Natural killer cell (primary cell): Measurements from ENCODE around the gene TBC1D23. TPM values are rescaled to one million over a fixed set of nuclear protein-coding genes. Genes with fewer than 3 reads are reported as not detected.
"Not testable (repeated sequence)": the region's sequence is repeated elsewhere in the genome, so short reads cannot be mapped to it uniquely, and the experiment has no call there.

Source experiments
- ATAC-seq, 3 donors: fragments of 150-1000 bp in 2 of 3; fragments of 200-7000 bp in 1 of 3; cut with Tn5 transposase; 1 replicate in 1 of 3; 2 replicates in 2 of 3; pipeline ENCODE4 v1.10.0; 2021; ENCODE audit warnings: mild to moderate bottlenecking in 2 of 3, moderate library complexity in 2 of 3
- DNase-seq, 2 donors: peaks; one replicate each; pipeline versions ENCODE4 v3.0.0 to v3.0.0-alpha.2; 2013 to 2021; ENCODE audit warnings: mixed read lengths in 1 of 2
- H3K27ac ChIP-seq: one replicate; pipeline ENCODE4 v1.5.1; 2013; ENCODE audit warnings: mild to moderate bottlenecking, low read length
- H3K27me3 ChIP-seq: one replicate; pipeline ENCODE4 v1.6.1; 2013; ENCODE audit warnings: low read length; ENCODE audit not compliant: control insufficient read depth, insufficient read depth
- H3K36me3 ChIP-seq: one replicate; pipeline ENCODE4 v1.6.1; 2013; ENCODE audit warnings: low read length; ENCODE audit not compliant: control insufficient read depth, insufficient read depth
- H3K4me1 ChIP-seq: one replicate; pipeline ENCODE4 v1.6.1; 2013; ENCODE audit warnings: low read length; ENCODE audit not compliant: control insufficient read depth, insufficient read depth
- H3K4me3 ChIP-seq: one replicate; pipeline ENCODE4 v1.5.1; 2013; ENCODE audit warnings: low read length
- H3K9me3 ChIP-seq: one replicate; pipeline ENCODE4 v1.6.1; 2013; ENCODE audit warnings: low read length; ENCODE audit not compliant: control insufficient read depth, insufficient read depth
- H3K27ac Mint-ChIP-seq, 2 donors: one replicate each; pipeline ENCODE4 v1.8.0; 2022; ENCODE audit warnings: mild to moderate bottlenecking in 2 of 2, mixed read lengths in 2 of 2, moderate library complexity in 1 of 2
- H3K27me3 Mint-ChIP-seq, 2 donors: one replicate each; pipeline ENCODE4 v1.8.0; 2022; ENCODE audit warnings: low read depth in 2 of 2, mixed read lengths in 2 of 2
- H3K36me3 Mint-ChIP-seq: one replicate; pipeline ENCODE4 v1.8.0; 2022; ENCODE audit warnings: mixed read lengths
- H3K4me1 Mint-ChIP-seq, 2 donors: one replicate each; pipeline ENCODE4 v1.8.0; 2022; ENCODE audit warnings: mixed read lengths in 2 of 2
- H3K4me3 Mint-ChIP-seq: one replicate; pipeline ENCODE4 v1.8.0; 2022; ENCODE audit warnings: mild to moderate bottlenecking, moderate library complexity, mixed read lengths
- H3K9me3 Mint-ChIP-seq, 2 donors: one replicate each; pipeline ENCODE4 v1.8.0; 2022; ENCODE audit warnings: mixed read lengths in 2 of 2
- CTCF ChIP-seq: fragments of 200-600 bp; IDR thresholded peaks from one replicate; pipeline ENCODE4 v1.8.0; 2022; ENCODE audit warnings: antibody characterized with exemption
- WGBS: methylation state at CpG from one replicate; pipeline ENCODE4 v1.1.7; 2013; ENCODE audit warnings: missing lambda C conversion rate; ENCODE audit not compliant: insufficient coverage; 5-methylcytosine and 5-hydroxymethylcytosine counted together
- intact Hi-C: fragments of 100-400 bp; cut with micrococcal nuclease; formaldehyde crosslinking; loops from one replicate; pipeline ENCODE4 v1.14.2; 2022
- total RNA-seq, 4 donors: library from RNA; stranded (reverse); fragments of 120-200 nt in 1 of 4; gene quantifications; one replicate each; pipeline versions ENCODE4 v1.2.3 to v1.2.4, GENCODE V29; 2013 to 2022

TBC1D23 gene
- total RNA-seq, 3 donors from 2014 or later (not counting 1 experiment from before 2014, with no cell fraction given) = 38.8 to 50.3 (median 45.4) TPM

DNA sequence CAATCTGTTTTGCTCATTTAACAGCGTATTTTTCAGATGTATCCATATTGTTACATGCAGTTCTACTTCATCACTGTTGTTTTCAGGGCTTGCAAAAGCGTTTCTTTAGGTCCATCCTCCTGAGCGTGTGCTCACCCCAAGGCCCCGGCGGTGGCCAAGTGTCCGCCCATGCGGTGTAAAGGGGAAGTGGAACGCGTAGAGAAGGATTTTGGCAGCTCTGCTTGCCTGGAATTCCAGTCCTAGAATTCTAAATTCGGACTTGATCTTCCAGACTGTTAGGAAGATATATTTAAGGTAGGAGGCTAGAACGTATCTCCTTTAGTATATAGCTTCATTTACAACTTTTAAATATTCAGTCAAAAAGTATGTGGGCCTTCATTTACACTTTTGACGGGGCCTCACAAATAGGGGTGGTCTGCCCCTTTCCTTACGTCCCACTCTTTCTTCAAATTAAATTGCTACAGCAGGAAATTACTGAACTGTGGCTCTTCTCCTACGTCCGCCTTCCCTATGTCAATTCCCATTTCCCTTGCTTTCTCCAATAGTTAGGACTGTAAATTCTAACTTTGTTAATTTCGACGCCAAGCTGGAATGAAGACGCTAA lies 609 bp upstream of the TBC1D23 start:
- Histone ChIP-seq H3K36me3 (no peaks in the 10 kb centered on the region), H3K9me3 (no peaks in the 10 kb centered on the region), H3K4me3 (peak overlapping the region; percentile 80), H3K27me3 (no peaks in the 10 kb centered on the region), H3K27ac (peak overlapping the region; percentile 93), H3K4me1 (peaks cover 18% of the 10 kb centered on the region)
- Mint-ChIP-seq H3K9me3 (no peaks in the 10 kb centered on the region), H3K27me3 (no peaks in the 10 kb centered on the region), H3K27ac (peak overlapping the region; percentile 95 to 96), H3K4me1 (peaks cover 39 to 47% of the 10 kb centered on the region in 2 donors), H3K36me3 (no peaks in the 10 kb centered on the region), H3K4me3 (peak overlapping the region; percentile 94)
- ATAC-seq (no peak), DNase-seq (peak in 1 of 2 donors; percentile 19)
- intact Hi-C loops = loop anchor here (1.0 to 10.0 kb wide), 5 partner anchors 141 to 1738 kb away; partner anchors contain the start of genes CLDND1, CMSS1, LNP1 and PCNP
- TF ChIP-seq CTCF = no peak
- 41% methylated on average over 16 of the region's 18 CpGs for WGBS

- intact Hi-C loops = loop anchor here (5.0 to 10.0 kb wide), 3 partner anchors 446 to 1739 kb away; partner anchors contain the start of genes CLDND1, PCNP and TFG
- WGBS = 10% methylated on average over 11 of the region's 11 CpGs
- Mint-ChIP-seq H3K36me3 (no peaks in the 10 kb centered on the region), H3K4me1 (peaks cover 39 to 48% of the 10 kb centered on the region in 2 donors), H3K27ac (peak overlapping the region; percentile 95 to 96), H3K27me3 (no peaks in the 10 kb centered on the region), H3K9me3 (no peaks in the 10 kb centered on the region), H3K4me3 (peak overlapping the region; percentile 94)
- Histone ChIP-seq H3K4me1 (peaks cover 18% of the 10 kb centered on the region), H3K27me3 (no peaks in the 10 kb centered on the region), H3K27ac (peak overlapping the region; percentile 93), H3K9me3 (no peaks in the 10 kb centered on the region), H3K36me3 (no peaks in the 10 kb centered on the region), H3K4me3 (peak overlapping the region; percentile 80)
- no peak for TF ChIP-seq CTCF
- ATAC-seq (no peak), DNase-seq (no peak)
Measured at GRCh38 chr3:100261485-100261903, 702 bp downstream of the TBC1D23 start.

GRCh38 chr3:100262925-100263324 lies 2.1 kb downstream of the TBC1D23 start:
- H3K4me1 ChIP-seq = peaks cover 18% of the 10 kb centered on the region
- H3K36me3 ChIP-seq, H3K36me3 Mint-ChIP-seq, DNase-seq, ATAC-seq, H3K9me3 Mint-ChIP-seq, H3K27me3 ChIP-seq, H3K9me3 ChIP-seq, H3K27me3 Mint-ChIP-seq, H3K4me3 ChIP-seq, H3K27ac ChIP-seq: not testable (repeated sequence)
- peaks cover 39 to 48% of the 10 kb centered on the region in 2 donors for H3K4me1 Mint-ChIP-seq
- intact Hi-C loops = loop anchor here (5.0 to 10.0 kb wide), 3 partner anchors 444 to 1741 kb away; partner anchors contain the start of genes CLDND1, PCNP and TFG
- peak overlapping the region; percentile 0 to 49 for H3K27ac Mint-ChIP-seq
- H3K4me3 Mint-ChIP-seq = peak overlapping the region; percentile 58
- WGBS = over 99% methylated on average over 11 of the region's 11 CpGs

- Histone ChIP-seq H3K27ac (no peak overlapping the region), H3K27me3 (no peaks in the 10 kb centered on the region), H3K36me3 (no peaks in the 10 kb centered on the region), H3K4me3 (no peak overlapping the region), H3K4me1 (peaks cover 18% of the 10 kb centered on the region), H3K9me3 (no peaks in the 10 kb centered on the region)
- no peaks in the 10 kb centered on the region for H3K9me3 Mint-ChIP-seq
- no peak for ATAC-seq
- H3K36me3 Mint-ChIP-seq = no peaks in the 10 kb centered on the region
- H3K27ac Mint-ChIP-seq = peak overlapping the region; percentile 0 to 37
- WGBS = 98% methylated on average over 2 of the region's 2 CpGs
- DNase-seq = no peak
- intact Hi-C loops = loop anchor here (5.0 to 10.0 kb wide), 3 partner anchors 444 to 1741 kb away; partner anchors contain the start of genes CLDND1, PCNP and TFG
- peaks cover 39 to 48% of the 10 kb centered on the region in 2 donors for H3K4me1 Mint-ChIP-seq
- no peak for TF ChIP-seq CTCF
- H3K4me3 Mint-ChIP-seq = peak overlapping the region; percentile 17
- H3K27me3 Mint-ChIP-seq = no peaks in the 10 kb centered on the region
Measured at GRCh38 chr3:100263583-100263982, 2.8 kb downstream of the TBC1D23 start.
